CD14-positive monocyte (primary cell): ENCODE data around the gene LMO7. TPM values are rescaled to one million over a fixed set of nuclear protein-coding genes. Genes with fewer than 3 reads are reported as not detected.

ENCODE experiments used
- DNase-seq, 3 donors: peaks; one replicate each; pipeline ENCODE4 v3.0.0-alpha.2; 2011 to 2022
- H2AFZ ChIP-seq: 2 replicates; pipeline ENCODE4 v1.6.0; 2012; ENCODE audit warnings: mild to moderate bottlenecking, low read depth, low read length, inconsistent platforms; ENCODE audit not compliant: insufficient read depth, poor library complexity, severe bottlenecking
- H3K27ac ChIP-seq, 2 donors: 1 replicate in 1 of 2; 2 replicates in 1 of 2; pipeline ENCODE4 v1.5.1; 2012 to 2013; ENCODE audit warnings: low read length in 2 of 2, control low read depth in 1 of 2, inconsistent platforms in 1 of 2, low read depth in 1 of 2, mild to moderate bottlenecking in 1 of 2
- H3K27me3 ChIP-seq, 2 donors: one replicate each; pipeline versions ENCODE4 v1.6.0 to v1.6.1; 2011 to 2013; ENCODE audit warnings: low read length in 2 of 2; ENCODE audit not compliant: control insufficient read depth in 2 of 2, insufficient read depth in 2 of 2
- H3K36me3 ChIP-seq, 2 donors: replicated peaks in 1 of 2; 1 replicate in 1 of 2; 2 replicates in 1 of 2; pipeline versions ENCODE4 v1.5.1 to v1.6.1; 2012 to 2013; ENCODE audit warnings: low read length in 2 of 2, control low read depth in 1 of 2, inconsistent platforms in 1 of 2, mild to moderate bottlenecking in 1 of 2; ENCODE audit not compliant: insufficient read depth in 2 of 2, control insufficient read depth in 1 of 2
- H3K4me1 ChIP-seq, 2 donors: 1 replicate in 1 of 2; 2 replicates in 1 of 2; pipeline versions ENCODE4 v1.5.1 to v1.6.1; 2012 to 2013; ENCODE audit warnings: low read length in 2 of 2, control low read depth in 1 of 2, inconsistent platforms in 1 of 2, mild to moderate bottlenecking in 1 of 2, moderate library complexity in 1 of 2; ENCODE audit not compliant: insufficient read depth in 2 of 2, control insufficient read depth in 1 of 2
- H3K4me2 ChIP-seq: replicated peaks from 2 replicates; pipeline ENCODE3; 2012; ENCODE audit warnings: low read length, moderate library complexity, mild to moderate bottlenecking; ENCODE audit not compliant: poor library complexity, severe bottlenecking; ENCODE audit errors: extremely low read depth
- H3K4me3 ChIP-seq, 3 experiments: fragments of 200-600 bp in 1 of 3; sonication (generic) in 1 of 3; replicated peaks in 1 of 3; 1 replicate in 2 of 3; 2 replicates in 1 of 3; pipeline ENCODE4 v1.5.1; 2011 to 2013; ENCODE audit warnings: low read length in 3 of 3, mild to moderate bottlenecking in 3 of 3, control low read depth in 2 of 3, low read depth in 2 of 3, inconsistent platforms in 1 of 3, moderate library complexity in 1 of 3
- H3K79me2 ChIP-seq: 2 replicates; pipeline ENCODE4 v1.6.0; 2012; ENCODE audit warnings: mild to moderate bottlenecking, control low read depth, inconsistent platforms, low read length, moderate library complexity; ENCODE audit not compliant: insufficient read depth
- H3K9ac ChIP-seq: 2 replicates; pipeline ENCODE4 v1.6.0; 2017; ENCODE audit warnings: low read length, mild to moderate bottlenecking; ENCODE audit not compliant: insufficient read depth, poor library complexity, severe bottlenecking
- H3K9me3 ChIP-seq, 2 donors: replicated peaks in 1 of 2; 1 replicate in 1 of 2; 2 replicates in 1 of 2; pipeline versions ENCODE4 v1.5.1 to v1.6.1; 2012 to 2013; ENCODE audit warnings: low read length in 2 of 2, control low read depth in 1 of 2; ENCODE audit not compliant: control insufficient read depth in 1 of 2, insufficient read depth in 1 of 2
- H4K20me1 ChIP-seq: 2 replicates; pipeline ENCODE4 v1.6.0; 2012; ENCODE audit warnings: mild to moderate bottlenecking, low read length, control low read depth, moderate library complexity; ENCODE audit not compliant: insufficient read depth
- H3K27ac Mint-ChIP-seq, 7 donors: one replicate each; pipeline ENCODE4 v1.8.0; 2020; ENCODE audit warnings: mild to moderate bottlenecking in 7 of 7, mixed read lengths in 7 of 7, moderate library complexity in 6 of 7, inconsistent platforms in 2 of 7
- H3K27me3 Mint-ChIP-seq, 3 donors: one replicate each; pipeline ENCODE4 v1.8.0; 2021 to 2022; ENCODE audit warnings: low read depth in 3 of 3, mild to moderate bottlenecking in 3 of 3, mixed read lengths in 3 of 3, moderate library complexity in 3 of 3, inconsistent platforms in 1 of 3
- H3K36me3 Mint-ChIP-seq, 2 donors: one replicate each; pipeline ENCODE4 v1.8.0; 2020; ENCODE audit warnings: mixed read lengths in 2 of 2, inconsistent platforms in 1 of 2, mild to moderate bottlenecking in 1 of 2
- H3K4me1 Mint-ChIP-seq: one replicate; pipeline ENCODE4 v1.8.0; 2020; ENCODE audit warnings: mild to moderate bottlenecking, mixed read lengths
- H3K4me3 Mint-ChIP-seq, 2 donors: one replicate each; pipeline ENCODE4 v1.8.0; 2020; ENCODE audit warnings: mild to moderate bottlenecking in 2 of 2, mixed read lengths in 2 of 2, moderate library complexity in 1 of 2
- H3K9me3 Mint-ChIP-seq, 7 donors: one replicate each; pipeline ENCODE4 v1.8.0; 2020 to 2022; ENCODE audit warnings: mixed read lengths in 7 of 7, mild to moderate bottlenecking in 6 of 7, moderate library complexity in 6 of 7, inconsistent platforms in 2 of 7
- CTCF ChIP-seq: fragments of 200-600 bp; IDR thresholded peaks from one replicate; pipeline ENCODE4 v1.8.0; 2022; ENCODE audit warnings: antibody characterized with exemption, mild to moderate bottlenecking
- WGBS: methylation state at CpG from one replicate; pipeline ENCODE4 v1.1.5; 2013; ENCODE audit warnings: missing lambda C conversion rate; ENCODE audit not compliant: insufficient coverage; 5-methylcytosine and 5-hydroxymethylcytosine counted together
- intact Hi-C, 2 donors: fragments of 100-400 bp; cut with micrococcal nuclease; formaldehyde crosslinking; loops; one replicate each; pipeline versions ENCODE4 v1.15.0 to v1.15.1; 2023
- polyA plus RNA-seq, 3 donors: library from polyadenylated mRNA; depleted of rRNA in 1 of 3; unstranded in 2 of 3; stranded (reverse) in 1 of 3; fragments of 300-500 nt in 2 of 3; fragments of >200 nt in 1 of 3; fragmentation: Illumina TruSeq in 2 of 3; gene quantifications; 1 replicate in 2 of 3; 2 replicates in 1 of 3; pipeline ENCODE4 v1.2.3, GENCODE V29; 2012 to 2021

The LMO7 gene
- polyA plus RNA-seq, 3 donors = 0.79 to 1.6 (median 0.90) TPM

GRCh38 chr13:75647126-75647784 is 11.1 kb downstream of the LMO7 start:
- no peaks in the 10 kb centered on the region for H3K36me3 ChIP-seq
- no peak for DNase-seq
- Mint-ChIP-seq H3K9me3 (peaks cover 0 to 2% (median 0%) of the 10 kb centered on the region in 7 donors), H3K27me3 (no peaks in the 10 kb centered on the region), H3K36me3 (no peaks in the 10 kb centered on the region), H3K4me3 (no peak overlapping the region), H3K4me1 (no peaks in the 10 kb centered on the region), H3K27ac (no peak overlapping the region)
- no peak overlapping the region for H2AFZ ChIP-seq
- no peak for TF ChIP-seq CTCF
- H3K4me3 ChIP-seq = no peak overlapping the region
- H3K9ac ChIP-seq = no peak overlapping the region
- H3K79me2 ChIP-seq = no peaks in the 10 kb centered on the region
- H4K20me1 ChIP-seq = no peaks in the 10 kb centered on the region
- no peak overlapping the region for H3K27ac ChIP-seq
- H3K4me2 ChIP-seq = no peak overlapping the region
- no CpG with 5 or more reads among the region's 1 CpG for WGBS
- no peaks in the 10 kb centered on the region for H3K4me1 ChIP-seq
- no peaks in the 10 kb centered on the region for H3K27me3 ChIP-seq
- H3K9me3 ChIP-seq = no peaks in the 10 kb centered on the region
- intact Hi-C loops = no loop called here

GRCh38 chr13:75648446-75648845 is 12.3 kb downstream of the LMO7 start:
- no peaks in the 10 kb centered on the region for H3K79me2 ChIP-seq
- no peaks in the 10 kb centered on the region for H3K4me1 ChIP-seq
- no peaks in the 10 kb centered on the region for H3K27me3 ChIP-seq
- H3K9me3 ChIP-seq = no peaks in the 10 kb centered on the region
- no CpG with 5 or more reads among the region's 2 CpGs for WGBS
- H4K20me1 ChIP-seq = no peaks in the 10 kb centered on the region
- no peak overlapping the region for H3K4me3 Mint-ChIP-seq
- DNase-seq = no peak
- H3K4me2 ChIP-seq = no peak overlapping the region
- H3K27ac ChIP-seq = no peak overlapping the region
- H3K4me3 ChIP-seq = no peak overlapping the region
- H2AFZ ChIP-seq = no peak overlapping the region
- no peaks in the 10 kb centered on the region for H3K27me3 Mint-ChIP-seq
- no peaks in the 10 kb centered on the region for H3K36me3 ChIP-seq
- intact Hi-C loops = no loop called here
- H3K27ac Mint-ChIP-seq = no peak overlapping the region
- no peaks in the 10 kb centered on the region for H3K4me1 Mint-ChIP-seq
- no peaks in the 10 kb centered on the region for H3K36me3 Mint-ChIP-seq
- TF ChIP-seq CTCF = no peak
- H3K9ac ChIP-seq = no peak overlapping the region
- peaks cover 0 to 2% (median 0%) of the 10 kb centered on the region in 7 donors for H3K9me3 Mint-ChIP-seq
